SU-DHL-6 (cell line): ENCODE measurements around the gene KCNIP4.

Source experiments
- H2AFZ ChIP-seq: fragments of 200-600 bp; sonication (generic); 2 replicates; pipeline ENCODE4 v1.6.1; 2014; ENCODE audit warnings: low read depth, mild to moderate bottlenecking, moderate library complexity, mixed read lengths, antibody characterized with exemption, low read length; ENCODE audit not compliant: severe bottlenecking
- H3F3A ChIP-seq: fragments of 200-600 bp; shearing (Covaris generic); 2 replicates; pipeline ENCODE4 v1.6.0; 2016; ENCODE audit warnings: antibody characterized with exemption, mild to moderate bottlenecking; ENCODE audit not compliant: insufficient read depth
- H3K27ac ChIP-seq: fragments of 200-600 bp; sonication (generic); 2 replicates; pipeline ENCODE4 v1.5.1; 2016; ENCODE audit warnings: low read depth, mild to moderate bottlenecking, low read length, moderate library complexity, mixed read lengths
- H3K27me3 ChIP-seq: fragments of 200-600 bp; sonication (generic), shearing (Covaris generic); 2 replicates; pipeline ENCODE4 v1.6.0; 2014; ENCODE audit warnings: mild to moderate bottlenecking, low read length
- H3K36me3 ChIP-seq: fragments of 200-600 bp; sonication (generic); 2 replicates; pipeline ENCODE4 v1.6.1; 2014; ENCODE audit warnings: mild to moderate bottlenecking, low read length, mixed read lengths
- H3K4me2 ChIP-seq: fragments of 300-600, 200-600 bp; shearing (Covaris generic), sonication (generic); 2 replicates; pipeline ENCODE4 v1.6.0; 2014; ENCODE audit warnings: low read length, low read depth, mild to moderate bottlenecking; ENCODE audit not compliant: poor library complexity, severe bottlenecking
- H3K4me3 ChIP-seq: fragments of 200-600 bp; sonication (generic); 2 replicates; pipeline ENCODE4 v1.5.1; 2014; ENCODE audit warnings: antibody characterized with exemption, low read length, mild to moderate bottlenecking, mixed read lengths; ENCODE audit not compliant: insufficient read depth, poor library complexity, severe bottlenecking
- H3K79me2 ChIP-seq: fragments of 200-600 bp; sonication (generic); 2 replicates; pipeline ENCODE4 v1.6.1; 2014; ENCODE audit warnings: mild to moderate bottlenecking, low read length, moderate library complexity; ENCODE audit not compliant: insufficient read depth
- H3K9ac ChIP-seq: fragments of 200-600 bp; sonication (generic); 2 replicates; pipeline ENCODE4 v1.7.0; 2014; ENCODE audit warnings: mild to moderate bottlenecking, low read length
- H3K9me2 ChIP-seq: fragments of 200-600 bp; sonication (generic); replicated peaks from 2 replicates; pipeline ENCODE4 v1.6.1; 2014; ENCODE audit warnings: low read length; ENCODE audit not compliant: insufficient read depth
- H3K9me3 ChIP-seq: fragments of 200-600 bp; sonication (generic); 2 replicates; pipeline ENCODE4 v1.6.1; 2014; ENCODE audit warnings: low read length, mixed read lengths; ENCODE audit not compliant: insufficient read depth
- H4K20me1 ChIP-seq: fragments of 200-600 bp; sonication (generic); 2 replicates; pipeline ENCODE4 v1.6.1; 2014; ENCODE audit warnings: low read depth, mild to moderate bottlenecking, antibody characterized with exemption, low read length, moderate library complexity, mixed read lengths
- EZH2phosphoT487 ChIP-seq: fragments of 200-600 bp; sonication (generic), shearing (Covaris generic); conservative IDR thresholded peaks from 2 replicates; pipeline ENCODE4 v1.6.1; 2018; ENCODE audit warnings: mild to moderate bottlenecking, antibody characterized with exemption, low read length, moderate library complexity, mixed read lengths
- TF ChIP-seq, protein P1 (sequence below): fragments of 200-600 bp; sonication (generic); IDR thresholded peaks from one replicate; pipeline ENCODE4 v1.5.1; 2017; ENCODE audit warnings: antibody characterized with exemption, mild to moderate bottlenecking, low read length, moderate library complexity; ENCODE audit not compliant: insufficient read depth, poor library complexity, severe bottlenecking

Gene KCNIP4

GRCh38 chr4:21517126-21517859, 431.3 kb downstream of the KCNIP4 start:
- no peaks in the 10 kb centered on the region for H3K36me3 ChIP-seq
- H3K27me3 ChIP-seq = no peaks in the 10 kb centered on the region
- H3K27ac ChIP-seq = no peak overlapping the region
- no peak overlapping the region for H3K9ac ChIP-seq
- H3K4me3 ChIP-seq = no peak overlapping the region
- no peaks in the 10 kb centered on the region for H3K9me3 ChIP-seq
- no peak for TF ChIP-seq EZH2phosphoT487
- TF ChIP-seq, protein P1, sequence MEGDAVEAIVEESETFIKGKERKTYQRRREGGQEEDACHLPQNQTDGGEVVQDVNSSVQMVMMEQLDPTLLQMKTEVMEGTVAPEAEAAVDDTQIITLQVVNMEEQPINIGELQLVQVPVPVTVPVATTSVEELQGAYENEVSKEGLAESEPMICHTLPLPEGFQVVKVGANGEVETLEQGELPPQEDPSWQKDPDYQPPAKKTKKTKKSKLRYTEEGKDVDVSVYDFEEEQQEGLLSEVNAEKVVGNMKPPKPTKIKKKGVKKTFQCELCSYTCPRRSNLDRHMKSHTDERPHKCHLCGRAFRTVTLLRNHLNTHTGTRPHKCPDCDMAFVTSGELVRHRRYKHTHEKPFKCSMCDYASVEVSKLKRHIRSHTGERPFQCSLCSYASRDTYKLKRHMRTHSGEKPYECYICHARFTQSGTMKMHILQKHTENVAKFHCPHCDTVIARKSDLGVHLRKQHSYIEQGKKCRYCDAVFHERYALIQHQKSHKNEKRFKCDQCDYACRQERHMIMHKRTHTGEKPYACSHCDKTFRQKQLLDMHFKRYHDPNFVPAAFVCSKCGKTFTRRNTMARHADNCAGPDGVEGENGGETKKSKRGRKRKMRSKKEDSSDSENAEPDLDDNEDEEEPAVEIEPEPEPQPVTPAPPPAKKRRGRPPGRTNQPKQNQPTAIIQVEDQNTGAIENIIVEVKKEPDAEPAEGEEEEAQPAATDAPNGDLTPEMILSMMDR = no peak
- H3K4me2 ChIP-seq = no peak overlapping the region
- H2AFZ ChIP-seq = no peak overlapping the region
- H3K79me2 ChIP-seq = no peaks in the 10 kb centered on the region
- H3K9me2 ChIP-seq = no peaks in the 10 kb centered on the region
- H4K20me1 ChIP-seq = no peaks in the 10 kb centered on the region
- H3F3A ChIP-seq = no peaks in the 10 kb centered on the region

DNA sequence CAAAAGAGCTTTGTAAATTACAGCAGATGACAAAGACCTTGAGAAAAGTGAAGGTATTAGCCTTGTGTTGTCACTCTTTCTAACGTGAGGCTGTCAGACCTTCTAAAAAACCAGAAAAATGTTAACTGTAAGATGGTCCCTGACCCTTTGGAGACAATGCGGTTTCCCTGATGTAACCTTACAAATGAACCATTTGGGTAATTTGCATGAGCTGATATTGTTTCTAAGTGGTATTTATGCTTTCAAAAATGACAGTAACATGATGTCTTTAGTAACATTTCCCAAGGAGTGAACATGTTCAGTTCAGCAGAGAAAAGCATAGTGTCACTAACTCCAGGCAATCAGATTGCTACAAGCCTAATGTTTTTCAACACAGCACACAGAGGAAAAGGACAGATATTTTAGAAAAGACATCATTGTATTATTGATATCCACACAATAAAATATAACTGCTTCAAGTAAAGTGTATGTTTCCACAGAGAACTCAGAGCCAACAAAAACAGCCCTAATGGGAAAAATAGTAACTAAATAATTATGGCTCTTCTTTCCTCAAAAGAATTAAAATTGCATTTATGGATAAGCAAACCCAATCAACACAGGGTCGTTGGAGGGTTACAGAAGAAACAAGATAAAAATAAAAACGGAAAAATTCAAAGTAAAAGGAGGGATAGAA, 434.4 kb downstream of the KCNIP4 start:
- Histone ChIP-seq H3K27me3 (no peaks in the 10 kb centered on the region), H3K36me3 (no peaks in the 10 kb centered on the region), H3K9me2 (no peaks in the 10 kb centered on the region), H3K79me2 (no peaks in the 10 kb centered on the region), H3K9me3 (no peaks in the 10 kb centered on the region), H3K4me2 (no peak overlapping the region), H3F3A (no peaks in the 10 kb centered on the region), H3K9ac (no peak overlapping the region), H2AFZ (no peak overlapping the region), H3K4me3 (no peak overlapping the region), H3K27ac (no peak overlapping the region), H4K20me1 (no peaks in the 10 kb centered on the region)
- TF ChIP-seq, protein P1 = no peak
- TF ChIP-seq EZH2phosphoT487 = no peak

GRCh38 chr4:21512353-21512752, 436.2 kb downstream of the KCNIP4 start:
- H2AFZ ChIP-seq = no peak overlapping the region
- H3F3A ChIP-seq = no peaks in the 10 kb centered on the region
- no peak overlapping the region for H3K4me3 ChIP-seq
- no peak for TF ChIP-seq EZH2phosphoT487
- TF ChIP-seq, protein P1 = no peak
- no peaks in the 10 kb centered on the region for H3K9me2 ChIP-seq
- no peak overlapping the region for H3K27ac ChIP-seq
- no peaks in the 10 kb centered on the region for H3K27me3 ChIP-seq
- H3K9ac ChIP-seq = no peak overlapping the region
- no peaks in the 10 kb centered on the region for H3K79me2 ChIP-seq
- no peak overlapping the region for H3K4me2 ChIP-seq
- no peaks in the 10 kb centered on the region for H3K36me3 ChIP-seq
- H3K9me3 ChIP-seq = no peaks in the 10 kb centered on the region
- no peaks in the 10 kb centered on the region for H4K20me1 ChIP-seq
